ENCODE data around the gene HNRNPM. TPM values are rescaled to one million over a fixed set of nuclear protein-coding genes. Genes with fewer than 3 reads are reported as not detected.

Gene HNRNPM
- total RNA-seq, 1 donor from 2014 or later, result 131 TPM

DNA sequence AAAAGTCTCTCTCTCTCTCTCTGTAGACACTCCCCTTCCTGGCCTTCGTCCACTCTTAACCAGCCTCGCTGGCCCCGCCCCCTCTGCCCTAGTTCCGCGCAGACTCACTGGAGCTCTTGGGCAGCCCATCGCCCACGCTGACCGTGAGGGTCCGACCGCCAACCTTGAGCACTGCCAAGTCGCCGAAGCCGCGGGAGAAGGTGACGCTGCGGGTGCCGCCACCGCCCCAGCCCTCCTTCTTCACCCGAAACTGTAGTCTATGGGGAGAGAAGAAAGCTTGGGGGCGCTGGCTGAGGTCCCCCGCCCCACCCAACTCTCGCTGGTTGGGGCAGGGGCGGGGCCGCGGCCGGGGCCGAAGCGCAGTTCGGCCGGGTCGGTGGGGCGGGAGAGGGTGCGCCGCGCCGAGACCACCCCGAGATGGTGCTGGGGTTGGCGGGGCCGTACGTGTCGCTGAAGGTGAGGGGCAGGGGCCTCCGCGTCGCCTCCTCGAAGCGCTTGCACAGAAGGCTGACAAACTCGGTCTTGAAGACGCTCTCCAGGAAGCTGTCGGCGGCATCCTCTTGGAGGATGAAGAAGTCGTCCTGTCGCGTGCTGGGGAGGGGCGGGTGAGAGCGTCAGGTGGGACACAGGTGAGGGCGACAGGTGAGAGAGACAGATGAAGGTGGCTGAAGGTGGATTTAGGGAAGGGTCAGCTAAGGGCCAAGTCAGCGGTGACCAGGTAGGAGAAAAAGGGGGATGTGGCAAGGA is 81.7 kb downstream of the HNRNPM start:
- Histone ChIP-seq H3K27ac (peak overlapping the region; percentile 80), H3K4me1 (no peaks in the 10 kb centered on the region), H3K9me3 (no peaks in the 10 kb centered on the region), H3K36me3 (peaks cover 38% of the 10 kb centered on the region), H3K27me3 (no peaks in the 10 kb centered on the region), H3K4me3 (peak overlapping the region; percentile 69)
- ATAC-seq (peak; percentile 72), DNase-seq (peak; percentile 94)
- intact Hi-C loops (cut with DNase I), result no loop called here
- TF ChIP-seq, protein P1, sequence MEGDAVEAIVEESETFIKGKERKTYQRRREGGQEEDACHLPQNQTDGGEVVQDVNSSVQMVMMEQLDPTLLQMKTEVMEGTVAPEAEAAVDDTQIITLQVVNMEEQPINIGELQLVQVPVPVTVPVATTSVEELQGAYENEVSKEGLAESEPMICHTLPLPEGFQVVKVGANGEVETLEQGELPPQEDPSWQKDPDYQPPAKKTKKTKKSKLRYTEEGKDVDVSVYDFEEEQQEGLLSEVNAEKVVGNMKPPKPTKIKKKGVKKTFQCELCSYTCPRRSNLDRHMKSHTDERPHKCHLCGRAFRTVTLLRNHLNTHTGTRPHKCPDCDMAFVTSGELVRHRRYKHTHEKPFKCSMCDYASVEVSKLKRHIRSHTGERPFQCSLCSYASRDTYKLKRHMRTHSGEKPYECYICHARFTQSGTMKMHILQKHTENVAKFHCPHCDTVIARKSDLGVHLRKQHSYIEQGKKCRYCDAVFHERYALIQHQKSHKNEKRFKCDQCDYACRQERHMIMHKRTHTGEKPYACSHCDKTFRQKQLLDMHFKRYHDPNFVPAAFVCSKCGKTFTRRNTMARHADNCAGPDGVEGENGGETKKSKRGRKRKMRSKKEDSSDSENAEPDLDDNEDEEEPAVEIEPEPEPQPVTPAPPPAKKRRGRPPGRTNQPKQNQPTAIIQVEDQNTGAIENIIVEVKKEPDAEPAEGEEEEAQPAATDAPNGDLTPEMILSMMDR (IDR thresholded peaks at IDR 0.05), result no peak

DNA sequence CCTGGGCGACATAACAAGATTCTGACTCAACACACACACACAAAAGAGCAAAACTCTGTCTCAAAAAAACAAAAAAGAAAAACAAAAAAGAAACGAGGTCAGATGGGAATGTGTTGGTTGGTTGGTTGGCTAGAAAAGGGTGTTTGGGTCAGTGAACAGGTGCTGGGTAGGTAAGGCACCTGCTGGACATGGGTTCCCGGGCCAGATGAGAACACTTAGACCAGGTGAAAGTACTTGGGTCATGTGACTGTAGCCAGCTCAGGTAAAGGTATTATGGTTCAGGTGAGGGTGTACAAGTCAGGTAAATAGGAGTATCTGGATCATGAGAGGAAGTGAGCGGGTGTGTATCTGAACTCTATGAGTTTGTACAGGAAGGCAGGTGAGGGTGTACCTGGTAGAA is 83.7 kb downstream of the HNRNPM start:
- Histone ChIP-seq H3K9me3 (no peaks in the 10 kb centered on the region), H3K27me3 (no peaks in the 10 kb centered on the region), H3K4me1 (no peaks in the 10 kb centered on the region), H3K27ac (no peak overlapping the region), H3K4me3 (no peak overlapping the region), H3K36me3 (peaks cover 29% of the 10 kb centered on the region)
- TF ChIP-seq, protein P1 (IDR thresholded peaks at IDR 0.05), result no peak
- no peak for ATAC-seq
- DNase-seq, result no peak
- intact Hi-C loops (cut with DNase I), result no loop called here

DNA sequence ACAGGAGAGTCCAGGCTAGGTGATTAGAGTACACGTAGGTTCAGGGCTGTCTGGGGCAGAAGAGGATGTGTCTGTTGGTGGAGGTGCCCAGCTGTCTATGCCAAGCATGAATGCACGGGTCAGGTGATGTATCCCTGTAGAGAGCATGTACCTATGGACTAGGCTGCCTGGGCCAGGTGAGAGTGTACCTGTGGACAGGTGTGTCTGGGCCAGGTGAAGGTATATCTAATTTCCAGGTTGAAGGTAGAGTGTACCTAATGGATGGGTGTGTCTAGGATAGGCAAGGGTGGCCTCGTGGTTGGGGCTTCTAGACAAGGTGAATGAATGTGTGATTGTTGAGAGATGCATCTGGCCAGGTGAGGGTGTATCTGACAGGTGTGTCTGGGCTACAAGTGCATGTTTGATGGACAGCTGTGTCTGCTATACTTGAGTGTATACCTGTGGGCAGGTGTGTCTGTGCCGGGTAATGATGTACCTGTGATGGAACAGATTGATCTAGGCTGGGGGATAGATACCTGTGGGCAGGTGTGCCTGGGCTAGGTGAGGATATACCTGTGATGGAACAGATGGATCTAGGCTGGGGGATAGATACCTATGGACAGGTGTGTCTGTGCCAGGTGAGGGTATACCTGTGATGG is 84.7 kb downstream of the HNRNPM start:
- TF ChIP-seq, protein P1 (IDR thresholded peaks at IDR 0.05), result no peak
- no peak for ATAC-seq
- no peaks in the 10 kb centered on the region for H3K27me3 ChIP-seq
- H3K9me3 ChIP-seq, result no peaks in the 10 kb centered on the region
- H3K36me3 ChIP-seq, result peaks cover 29% of the 10 kb centered on the region
- H3K27ac ChIP-seq, result no peak overlapping the region
- H3K4me3 ChIP-seq, result no peak overlapping the region
- no peaks in the 10 kb centered on the region for H3K4me1 ChIP-seq
- DNase-seq, result no peak
- intact Hi-C loops (cut with DNase I), result no loop called here

DNA sequence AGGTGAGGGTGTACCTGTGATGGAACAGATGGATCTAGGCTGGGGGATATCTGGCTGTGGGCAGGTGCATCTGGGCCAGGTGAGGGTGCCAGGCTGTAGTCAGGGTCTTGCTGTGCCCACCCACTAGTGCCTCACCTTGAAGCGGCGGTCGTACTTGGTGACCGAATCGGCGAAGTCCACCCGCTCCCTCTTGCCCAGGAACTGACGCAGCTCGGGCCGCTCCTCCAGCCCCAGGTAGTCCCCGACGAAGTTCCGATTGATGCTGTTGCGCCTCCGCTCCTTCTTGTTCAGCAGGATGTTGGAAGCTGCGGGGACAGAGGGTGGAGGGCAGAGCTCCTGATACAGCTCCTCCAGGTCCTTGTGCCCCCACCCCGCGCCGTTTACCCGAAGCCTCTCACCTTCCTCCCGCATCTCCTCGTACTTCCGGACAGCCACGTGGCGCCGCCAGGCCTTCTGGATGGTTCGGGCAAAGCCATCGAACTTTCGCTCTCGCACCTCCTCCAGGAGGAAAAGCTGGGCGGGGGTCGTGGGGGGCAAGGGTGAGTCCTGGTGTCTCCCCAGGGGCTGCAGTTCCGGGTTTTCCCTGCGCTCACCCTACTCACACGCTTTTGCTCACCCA is 85.4 kb downstream of the HNRNPM start:
- Histone ChIP-seq H3K27ac (no peak overlapping the region), H3K27me3 (no peaks in the 10 kb centered on the region), H3K4me3 (no peak overlapping the region), H3K36me3 (peaks cover 29% of the 10 kb centered on the region), H3K4me1 (no peaks in the 10 kb centered on the region), H3K9me3 (no peaks in the 10 kb centered on the region)
- TF ChIP-seq, protein P1 (IDR thresholded peaks at IDR 0.05), result no peak
- intact Hi-C loops (cut with DNase I), result no loop called here
- ATAC-seq, result no peak
- no peak for DNase-seq

DNA sequence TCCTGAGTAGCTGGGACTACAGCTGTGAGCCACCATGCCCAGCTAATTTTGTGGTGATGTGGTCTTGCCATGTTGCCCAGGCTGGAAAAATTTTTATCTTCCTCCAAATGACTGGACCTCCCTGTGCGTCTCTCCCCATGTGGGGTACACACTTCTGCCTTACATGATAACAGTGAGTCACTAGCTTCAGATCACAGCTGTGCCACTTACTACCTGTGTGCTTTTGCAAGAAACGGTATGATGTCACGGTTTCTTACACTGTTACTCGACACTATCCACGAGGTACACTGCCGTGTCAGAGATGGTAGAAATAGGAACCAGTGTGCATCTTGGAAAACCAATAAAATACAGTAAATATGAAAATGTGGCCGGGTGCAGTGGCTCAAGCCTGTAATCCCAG is 86.7 kb downstream of the HNRNPM start:
- no peaks in the 10 kb centered on the region for H3K9me3 ChIP-seq
- H3K36me3 ChIP-seq, result peaks cover 29% of the 10 kb centered on the region
- no peak for DNase-seq
- H3K27me3 ChIP-seq, result no peaks in the 10 kb centered on the region
- no peak for ATAC-seq
- intact Hi-C loops (cut with DNase I), result no loop called here
- H3K4me1 ChIP-seq, result no peaks in the 10 kb centered on the region
- TF ChIP-seq, protein P1 (IDR thresholded peaks at IDR 0.05), result no peak
- H3K27ac ChIP-seq, result no peak overlapping the region
- H3K4me3 ChIP-seq, result no peak overlapping the region
